Muscle of back (tissue), 11 donors: ENCODE measurements around the gene TLR4. TPM values are rescaled to one million over a fixed set of nuclear protein-coding genes. Genes with fewer than 3 reads are reported as not detected.

Experiments
- DNase-seq, 3 donors: peaks; one replicate each; pipeline versions ENCODE4 v3.0.0 to v3.0.0-alpha.2; 2013
- polyA plus RNA-seq, 10 donors: library from polyadenylated mRNA; unstranded; fragments of 120-200 nt; gene quantifications; one replicate each; pipeline ENCODE4 v1.2.1, GENCODE V29; 2013; ENCODE audit not compliant: insufficient read length in 10 of 10

The TLR4 gene
- polyA plus RNA-seq, 10 donors: 5.9 to 9.8 (median 7.1) TPM

- no peak for DNase-seq
Observed at GRCh38 chr9:117707561-117707960, 3.4 kb downstream of the TLR4 start.

DNA sequence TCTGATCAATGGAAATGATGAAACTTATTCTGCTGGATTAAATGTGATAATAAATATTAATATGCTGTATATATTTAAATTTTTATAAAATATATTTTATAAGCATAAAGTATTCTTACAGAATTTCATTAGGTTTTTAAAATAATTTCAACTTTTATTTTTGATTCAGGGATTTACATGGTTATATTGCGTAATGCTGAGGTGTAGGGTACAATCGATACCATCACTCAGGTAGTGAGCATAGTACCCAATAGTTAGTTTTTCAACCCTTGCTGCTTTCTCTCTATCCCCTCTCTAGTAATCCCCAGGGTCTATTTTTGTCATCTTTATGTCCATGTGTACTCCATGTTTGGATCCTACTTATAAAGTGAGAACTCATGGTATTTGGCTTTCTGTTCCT is 5.7 kb downstream of the TLR4 start:
- DNase-seq: no peak

GRCh38 chr9:117714282-117714681 is 10.1 kb downstream of the TLR4 start:
- DNase-seq: no peak

GRCh38 chr9:117715411-117715989 is 11.3 kb downstream of the TLR4 start:
- DNase-seq: no peak

GRCh38 chr9:117718085-117718484 is 13.9 kb downstream of the TLR4 start:
- peak in 1 of 3 donors; percentile 25 for DNase-seq

GRCh38 chr9:117718701-117719100 is 14.5 kb downstream of the TLR4 start:
- no peak for DNase-seq

- DNase-seq: no peak
Observed at GRCh38 chr9:117719161-117719920, 15.1 kb downstream of the TLR4 start.

DNA sequence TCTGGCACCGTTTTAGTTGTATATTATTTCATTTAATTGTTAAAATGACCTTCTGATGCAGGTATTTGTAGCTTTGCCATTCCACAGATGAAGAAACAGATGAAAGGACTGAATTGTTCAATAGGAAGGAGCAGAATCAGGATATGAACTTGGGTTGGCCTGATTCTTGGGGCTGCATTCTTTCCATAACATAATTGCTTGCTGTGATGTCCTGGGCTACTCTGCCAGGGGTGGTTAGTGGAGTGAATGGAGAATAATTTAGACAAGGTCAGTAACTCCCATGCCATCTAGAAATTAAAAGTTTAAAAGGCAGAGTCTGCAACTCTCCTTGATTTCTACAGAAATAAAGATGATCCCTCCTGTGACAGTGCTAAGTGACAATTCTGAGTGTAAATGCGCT is 15.9 kb downstream of the TLR4 start:
- DNase-seq: no peak

DNA sequence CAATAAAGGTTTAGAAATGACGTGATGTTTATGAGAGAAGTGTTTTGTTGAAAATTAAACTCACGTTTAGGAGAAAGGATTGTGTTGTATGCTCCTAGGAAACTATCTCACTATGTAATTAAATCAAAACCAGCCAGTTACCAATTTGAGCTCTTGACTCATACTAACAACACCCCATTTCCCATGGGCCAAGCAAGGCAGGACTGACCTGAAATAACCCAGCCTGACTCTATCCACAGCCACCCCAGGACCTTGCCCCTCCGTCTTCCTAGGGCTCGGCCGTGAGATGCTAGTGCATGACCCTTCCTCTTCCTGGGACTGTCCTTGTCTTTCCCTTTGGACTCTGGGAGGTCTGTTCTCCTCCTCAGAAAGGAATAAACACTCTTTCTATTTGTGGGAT is 16.4 kb downstream of the TLR4 start:
- DNase-seq: no peak

- DNase-seq: no peak
Observed at GRCh38 chr9:117720987-117721386, 16.8 kb downstream of the TLR4 start.

DNA sequence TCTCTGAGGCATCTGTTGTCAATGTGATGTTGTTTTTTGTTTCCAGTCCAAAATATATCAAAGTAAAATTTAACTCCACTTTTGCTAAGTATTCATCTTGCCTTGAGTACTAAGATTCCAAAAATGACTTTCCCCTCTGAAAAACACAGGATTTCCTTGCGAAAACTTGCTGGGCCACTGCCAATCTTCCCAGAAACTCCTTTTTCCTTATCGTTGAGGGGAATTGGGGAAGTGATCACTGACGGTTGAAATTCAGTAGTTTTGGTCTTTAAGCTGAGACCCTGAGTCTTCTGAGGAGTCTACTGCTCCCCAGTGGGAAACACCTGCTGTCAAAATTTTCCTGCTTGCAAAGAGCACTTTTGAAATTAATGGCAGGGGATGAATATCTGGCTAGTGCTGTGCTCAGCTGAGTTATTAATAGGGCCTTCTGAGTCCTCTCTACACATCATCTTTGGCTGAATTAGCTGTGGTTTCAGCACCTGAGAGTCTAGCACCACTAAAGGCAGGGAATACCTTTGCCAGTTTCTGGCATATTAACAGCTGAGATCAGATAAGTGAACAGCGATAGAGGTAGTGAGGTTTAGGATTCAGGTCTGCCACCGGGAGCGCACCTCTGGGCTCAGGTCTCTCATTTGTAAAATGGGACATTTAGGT is 18.0 kb downstream of the TLR4 start:
- no peak for DNase-seq

- DNase-seq: peak in 1 of 3 donors; percentile 14
Observed at GRCh38 chr9:117723986-117724625, 19.9 kb downstream of the TLR4 start.

DNA sequence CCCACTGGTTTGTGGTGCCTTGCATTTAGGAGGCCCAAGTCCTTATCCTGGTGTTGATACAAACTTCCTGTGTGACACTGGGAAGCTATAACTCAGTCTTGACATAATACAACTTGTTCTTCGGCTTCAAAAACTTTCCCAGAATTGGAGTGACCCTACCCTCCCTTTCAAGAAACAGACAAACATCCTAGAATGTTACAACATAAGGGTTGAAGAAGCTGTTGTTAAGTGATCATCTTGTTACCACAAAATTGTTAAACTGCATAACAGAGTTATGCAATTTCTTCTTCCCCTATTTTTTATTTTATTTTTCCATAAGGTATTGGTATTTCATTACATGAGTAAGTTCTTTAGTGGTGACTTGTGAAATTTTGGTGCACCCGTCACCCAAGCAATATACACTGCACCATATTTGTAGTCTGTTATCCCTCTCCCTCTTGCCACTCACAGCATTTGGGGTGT is 21.3 kb downstream of the TLR4 start:
- no peak for DNase-seq

DNA sequence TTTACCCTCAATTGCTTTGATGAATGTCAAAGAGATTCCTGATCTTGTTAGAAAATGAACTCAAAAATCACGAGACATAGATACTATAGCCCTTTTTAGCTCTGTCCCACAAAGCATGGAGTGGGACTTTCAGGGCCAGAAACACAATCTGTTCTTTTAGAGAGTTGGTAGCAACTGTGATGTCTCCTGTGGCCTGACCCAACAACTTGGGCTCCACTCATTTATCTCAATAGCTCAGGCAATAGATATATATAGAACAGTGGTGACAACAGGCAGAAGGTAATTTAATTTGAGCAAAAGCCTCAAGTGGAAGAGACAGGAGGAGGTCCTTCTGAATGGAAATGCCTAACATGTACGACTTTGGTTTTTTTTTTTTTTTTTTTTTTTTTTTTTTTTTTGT is 25.2 kb downstream of the TLR4 start:
- no peak for DNase-seq

DNA sequence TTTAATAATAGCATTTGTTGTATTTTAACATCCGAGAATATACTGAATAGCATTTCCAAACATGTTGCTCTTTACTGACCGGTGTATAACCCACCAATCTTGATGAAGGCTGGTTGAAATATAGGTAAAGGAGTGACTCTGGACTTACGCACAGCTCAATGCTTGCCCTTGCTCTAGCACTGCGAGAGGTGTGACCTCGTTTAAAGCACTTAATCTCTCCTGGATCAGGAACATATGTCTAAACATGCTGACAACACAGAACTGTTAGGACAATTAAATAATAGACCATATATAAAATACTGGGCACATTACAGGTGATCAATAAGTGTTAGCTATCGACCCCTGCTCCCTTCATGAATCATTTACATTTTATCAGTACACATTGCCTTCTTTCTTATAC is 28.3 kb downstream of the TLR4 start:
- DNase-seq: no peak

- peak in 1 of 3 donors; percentile 11 for DNase-seq
Observed at GRCh38 chr9:117733465-117733864, 29.3 kb downstream of the TLR4 start.

- no peak for DNase-seq
Observed at GRCh38 chr9:117734082-117734481, 29.9 kb downstream of the TLR4 start.

DNA sequence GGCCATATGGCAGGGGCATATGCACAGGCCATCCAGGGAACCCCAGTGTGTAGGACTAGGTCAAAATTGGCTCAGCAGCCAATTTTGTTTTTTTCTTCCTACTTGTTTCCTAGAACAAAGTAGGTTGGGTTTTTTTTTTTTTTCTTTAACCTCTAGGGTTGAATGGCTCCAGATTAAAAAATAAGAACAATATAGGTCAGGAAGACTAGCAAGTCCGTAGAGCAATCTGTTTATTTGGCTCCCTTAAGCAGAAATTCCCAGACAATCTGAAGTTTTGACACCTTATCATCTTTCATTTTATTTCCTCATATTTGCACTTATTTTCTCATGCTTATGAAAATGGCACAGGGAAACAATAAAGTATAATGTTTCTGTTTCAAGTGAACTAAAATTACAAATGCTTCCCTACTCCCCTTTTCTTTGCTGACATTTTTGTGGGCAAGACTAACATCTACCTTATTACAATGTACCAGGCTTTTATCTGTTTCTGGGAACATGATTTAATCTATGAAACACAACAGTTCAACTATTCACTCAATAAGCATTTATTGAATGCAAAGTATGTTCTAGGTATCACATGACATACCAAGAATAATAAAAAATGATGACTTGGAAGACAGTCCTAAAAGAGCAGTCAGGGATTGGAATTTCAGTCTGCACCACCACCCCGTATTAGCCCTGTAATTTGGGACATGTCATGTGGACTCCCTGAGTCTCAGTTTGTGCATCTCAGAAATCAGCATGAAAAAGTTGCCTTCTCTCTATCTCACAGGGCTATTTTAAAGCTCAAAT is 30.5 kb downstream of the TLR4 start:
- no peak for DNase-seq

GRCh38 chr9:117737721-117738226 is 33.6 kb downstream of the TLR4 start:
- DNase-seq: no peak

- no peak for DNase-seq
Observed at GRCh38 chr9:117739206-117739605, 35.0 kb downstream of the TLR4 start.

DNA sequence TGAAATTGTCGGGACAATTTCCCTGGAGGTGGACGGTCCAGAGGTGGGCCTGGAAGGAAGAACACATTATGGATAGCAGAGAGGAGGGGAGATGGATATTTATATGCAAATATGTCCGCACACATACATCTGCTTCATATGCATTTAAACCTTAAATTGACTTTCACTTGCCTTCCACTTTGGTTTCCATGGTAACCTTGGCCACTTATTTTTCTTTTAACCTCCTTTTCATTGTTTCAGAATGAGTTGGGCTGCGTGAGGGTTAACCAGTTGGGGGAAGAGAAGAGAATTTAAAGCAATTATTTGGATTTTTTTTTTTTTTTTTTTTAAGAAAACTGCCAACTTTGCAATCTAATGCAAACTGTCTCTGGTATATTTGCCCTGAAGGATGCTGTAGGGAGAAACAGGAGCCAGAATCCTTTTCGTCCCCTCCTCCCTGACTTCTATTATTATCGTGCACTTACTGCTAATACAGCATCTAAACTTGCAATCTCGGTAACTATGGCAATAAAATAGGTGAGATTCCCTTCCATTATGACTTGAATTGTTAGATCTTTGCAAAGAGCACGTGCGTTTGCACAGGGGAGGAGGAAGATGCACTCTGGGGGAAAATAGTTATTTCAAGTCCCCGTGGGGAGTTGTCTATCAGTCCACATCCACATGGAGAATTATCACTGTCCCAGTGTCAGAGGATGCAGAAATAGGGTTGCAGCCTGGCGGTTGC is 35.6 kb downstream of the TLR4 start:
- DNase-seq: peak in 1 of 3 donors; percentile 16
